Medulla oblongata (tissue), 1 donor: Measurements from ENCODE around the gene IMMP2L.

Source experiments
- DNase-seq: peaks from one replicate; pipeline ENCODE4 v3.0.0-alpha.2; 2015; ENCODE audit errors: extremely low spot score

Gene IMMP2L

GRCh38 chr7:110637252-110637651 lies 925.0 kb downstream of the IMMP2L start:
- DNase-seq: no peak

GRCh38 chr7:110633313-110633712 lies 929.0 kb downstream of the IMMP2L start:
- no peak for DNase-seq

- no peak for DNase-seq
Measured at GRCh38 chr7:110626414-110626813, 935.9 kb downstream of the IMMP2L start.

- no peak for DNase-seq
Measured at GRCh38 chr7:110625294-110625693, 937.0 kb downstream of the IMMP2L start.

GRCh38 chr7:110623436-110623835 lies 938.9 kb downstream of the IMMP2L start:
- no peak for DNase-seq

- DNase-seq: no peak
Measured at GRCh38 chr7:110621289-110621688, 941.0 kb downstream of the IMMP2L start.

- DNase-seq: no peak
Measured at GRCh38 chr7:110620110-110620735, 942.1 kb downstream of the IMMP2L start.
